Smooth muscle cell (in vitro differentiated cells): ENCODE data around the gene PIRT. TPM values are rescaled to one million over a fixed set of nuclear protein-coding genes. Genes with fewer than 3 reads are reported as not detected.
"Not testable (repeated sequence)": the region's sequence is repeated elsewhere in the genome, so short reads cannot be mapped to it uniquely, and the experiment has no call there.

ENCODE experiments used
- DNase-seq: peaks from one replicate; lab custom pipeline; 2025; ENCODE audit not compliant: unreplicated experiment; lab: John Stamatoyannopoulos, UW
- H2AFZ ChIP-seq: fragments of 200-600 bp; sonication (generic); 2 replicates; pipeline ENCODE4 v1.6.0; 2016; ENCODE audit warnings: antibody characterized with exemption, low read depth, mild to moderate bottlenecking
- H3F3A ChIP-seq: fragments of 200-600 bp; sonication (generic); 2 replicates; pipeline ENCODE4 v1.6.0; 2017; ENCODE audit warnings: antibody characterized with exemption, low read depth
- H3K27ac ChIP-seq: fragments of 200-600 bp; sonication (generic); 2 replicates; pipeline ENCODE4 v1.5.1; 2016; ENCODE audit warnings: low read depth, mild to moderate bottlenecking
- H3K27me3 ChIP-seq: fragments of 200-600 bp; sonication (generic); 2 replicates; pipeline ENCODE4 v1.6.1; 2016; ENCODE audit warnings: low read depth, mild to moderate bottlenecking
- H3K36me3 ChIP-seq: fragments of 200-600 bp; sonication (generic); 2 replicates; pipeline ENCODE4 v1.5.1; 2016; ENCODE audit warnings: low read depth
- H3K4me1 ChIP-seq: fragments of 200-600 bp; sonication (generic); 2 replicates; pipeline ENCODE4 v1.5.1; 2016; ENCODE audit warnings: low read depth
- H3K4me2 ChIP-seq: fragments of 200-600 bp; sonication (generic); 2 replicates; pipeline ENCODE4 v1.6.0; 2016; ENCODE audit warnings: mild to moderate bottlenecking
- H3K4me3 ChIP-seq: fragments of 200-600 bp; sonication (generic); 2 replicates; pipeline ENCODE4 v1.5.1; 2016; ENCODE audit warnings: mild to moderate bottlenecking
- H3K79me2 ChIP-seq: fragments of 200-600 bp; sonication (generic); 2 replicates; pipeline ENCODE4 v1.6.0; 2016; ENCODE audit warnings: low read depth, mild to moderate bottlenecking
- H3K9ac ChIP-seq: fragments of 200-600 bp; sonication (generic); 2 replicates; pipeline ENCODE4 v1.6.0; 2016; ENCODE audit warnings: low read depth
- H3K9me3 ChIP-seq: fragments of 200-600 bp; sonication (generic); replicated peaks from 2 replicates; pipeline ENCODE4 v1.5.1; 2016; ENCODE audit warnings: low read depth
- H4K20me1 ChIP-seq: fragments of 200-600 bp; sonication (generic); 2 replicates; pipeline ENCODE4 v1.6.0; 2016; ENCODE audit warnings: low read depth
- WGBS: methylation state at CpG from one replicate; pipeline ENCODE4 v1.1.7; 2016; ENCODE audit warnings: low lambda C conversion rate; 5-methylcytosine and 5-hydroxymethylcytosine counted together
- polyA plus RNA-seq: library from polyadenylated mRNA; unstranded; fragments of >200 nt; fragmentation: Nextera tagmentation; extraction: Ambion mirVana; gene quantifications from 2 replicates; pipeline ENCODE4 v1.2.1, GENCODE V29; 2016
- total RNA-seq: library from RNA; depleted of rRNA; stranded (reverse); fragments of >200 nt; gene quantifications from 2 replicates; pipeline ENCODE4 v1.2.3, GENCODE V29; 2014
- TF ChIP-seq, protein P1 (sequence below): fragments of 200-600 bp; sonication (generic); IDR thresholded peaks from 2 replicates; pipeline ENCODE4 v1.5.1; 2017; ENCODE audit warnings: borderline replicate concordance, mild to moderate bottlenecking, antibody characterized with exemption; ENCODE audit not compliant: insufficient read depth, poor library complexity, severe bottlenecking

Gene PIRT
- total and polyA plus RNA-seq, 2 experiments from 2014 or later = not detected

DNA sequence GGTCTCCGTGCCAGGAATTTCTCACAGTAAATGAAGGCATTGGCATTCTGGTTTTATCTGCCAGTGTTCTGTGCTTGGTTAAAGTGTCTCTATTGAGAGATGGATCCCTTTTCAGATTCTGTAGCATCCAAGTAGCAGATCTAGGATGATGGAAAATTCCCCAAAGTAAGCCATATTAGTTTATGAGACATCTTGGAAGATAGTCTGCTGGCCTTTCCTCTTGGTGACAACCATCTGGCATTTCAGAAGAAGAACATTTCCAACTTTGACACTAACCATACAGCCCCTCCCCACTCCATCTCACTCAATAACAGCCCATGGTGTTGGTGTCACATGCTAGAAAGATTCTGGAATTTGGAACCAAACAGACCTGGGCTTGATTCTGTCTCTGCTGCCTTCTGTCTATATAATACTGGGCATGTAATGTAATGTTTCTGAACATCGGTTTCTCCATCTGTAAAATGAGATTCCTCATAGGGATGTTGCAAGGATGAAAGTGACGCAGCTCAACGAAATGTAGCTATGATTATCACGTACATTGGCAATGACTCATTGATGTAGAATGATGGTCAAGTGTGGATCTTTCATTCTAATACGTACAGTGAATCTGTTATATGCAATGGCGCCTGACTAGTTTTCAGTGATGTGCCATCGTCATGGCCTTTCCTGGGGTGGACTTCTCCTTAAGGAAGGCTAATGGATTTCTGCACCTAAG is 32.6 kb upstream of the PIRT start:
- no peak overlapping the region for H3K9ac ChIP-seq
- no peak for DNase-seq
- H3K79me2 ChIP-seq = no peaks in the 10 kb centered on the region
- H3F3A ChIP-seq = no peaks in the 10 kb centered on the region
- no peaks in the 10 kb centered on the region for H3K4me1 ChIP-seq
- no peaks in the 10 kb centered on the region for H4K20me1 ChIP-seq
- 83% methylated on average over 8 of the region's 8 CpGs for WGBS
- H3K36me3 ChIP-seq = no peaks in the 10 kb centered on the region
- no peak overlapping the region for H3K4me2 ChIP-seq
- no peak overlapping the region for H3K4me3 ChIP-seq
- H3K9me3 ChIP-seq = no peaks in the 10 kb centered on the region
- no peak overlapping the region for H3K27ac ChIP-seq
- peaks cover 17% of the 10 kb centered on the region for H3K27me3 ChIP-seq
- H2AFZ ChIP-seq = no peak overlapping the region
- TF ChIP-seq, protein P1, sequence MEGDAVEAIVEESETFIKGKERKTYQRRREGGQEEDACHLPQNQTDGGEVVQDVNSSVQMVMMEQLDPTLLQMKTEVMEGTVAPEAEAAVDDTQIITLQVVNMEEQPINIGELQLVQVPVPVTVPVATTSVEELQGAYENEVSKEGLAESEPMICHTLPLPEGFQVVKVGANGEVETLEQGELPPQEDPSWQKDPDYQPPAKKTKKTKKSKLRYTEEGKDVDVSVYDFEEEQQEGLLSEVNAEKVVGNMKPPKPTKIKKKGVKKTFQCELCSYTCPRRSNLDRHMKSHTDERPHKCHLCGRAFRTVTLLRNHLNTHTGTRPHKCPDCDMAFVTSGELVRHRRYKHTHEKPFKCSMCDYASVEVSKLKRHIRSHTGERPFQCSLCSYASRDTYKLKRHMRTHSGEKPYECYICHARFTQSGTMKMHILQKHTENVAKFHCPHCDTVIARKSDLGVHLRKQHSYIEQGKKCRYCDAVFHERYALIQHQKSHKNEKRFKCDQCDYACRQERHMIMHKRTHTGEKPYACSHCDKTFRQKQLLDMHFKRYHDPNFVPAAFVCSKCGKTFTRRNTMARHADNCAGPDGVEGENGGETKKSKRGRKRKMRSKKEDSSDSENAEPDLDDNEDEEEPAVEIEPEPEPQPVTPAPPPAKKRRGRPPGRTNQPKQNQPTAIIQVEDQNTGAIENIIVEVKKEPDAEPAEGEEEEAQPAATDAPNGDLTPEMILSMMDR = no peak

DNA sequence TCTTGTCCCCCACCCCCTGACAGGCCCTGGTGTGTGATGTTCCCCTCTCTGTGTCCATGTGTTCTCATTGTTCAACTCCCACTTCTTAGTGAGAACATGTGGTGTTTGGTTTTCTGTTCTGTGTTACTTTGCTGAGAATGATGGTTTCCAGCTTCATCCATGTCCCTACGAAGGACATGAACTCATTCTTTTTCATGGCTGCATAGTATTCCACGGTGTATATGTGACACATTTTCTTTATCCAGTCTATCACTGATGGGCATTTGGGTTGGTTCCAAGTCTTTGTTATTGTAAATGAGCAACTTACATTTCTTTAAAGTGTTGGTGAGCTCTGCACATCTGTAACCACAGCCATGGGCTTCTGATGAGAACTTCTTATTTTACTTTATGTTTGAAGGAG is 30.9 kb upstream of the PIRT start:
- H3K9me3 ChIP-seq = not testable (repeated sequence)
- WGBS = 85% methylated on average over 2 of the region's 2 CpGs

DNA sequence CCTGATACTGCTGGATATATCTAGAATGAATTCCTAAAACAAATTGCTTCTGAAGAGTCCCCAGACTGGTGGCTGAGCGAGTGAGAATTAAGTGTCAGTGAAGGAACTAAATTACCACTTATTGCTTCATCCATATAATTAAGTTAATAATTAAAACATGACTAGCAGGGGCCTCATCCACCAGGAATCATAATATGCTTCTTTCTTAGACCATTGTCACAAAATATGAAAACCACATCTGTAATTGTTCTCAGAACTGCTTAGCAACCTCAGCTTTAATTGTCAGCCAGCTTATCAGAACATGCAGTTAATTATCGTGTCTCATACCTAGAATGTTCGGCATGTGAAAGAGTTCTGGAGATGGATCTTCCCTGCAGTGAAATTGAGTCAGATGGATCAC is 21.2 kb upstream of the PIRT start:
- no peak overlapping the region for H3K4me2 ChIP-seq
- no peaks in the 10 kb centered on the region for H3K79me2 ChIP-seq
- no peak overlapping the region for H3K9ac ChIP-seq
- no peaks in the 10 kb centered on the region for H3K9me3 ChIP-seq
- H3K4me1 ChIP-seq = no peaks in the 10 kb centered on the region
- H3K4me3 ChIP-seq = no peak overlapping the region
- no peaks in the 10 kb centered on the region for H3K36me3 ChIP-seq
- H3K27ac ChIP-seq = no peak overlapping the region
- no peaks in the 10 kb centered on the region for H4K20me1 ChIP-seq
- H2AFZ ChIP-seq = no peak overlapping the region
- H3F3A ChIP-seq = no peaks in the 10 kb centered on the region
- WGBS = 89% methylated on average over 3 of the region's 3 CpGs
- no peaks in the 10 kb centered on the region for H3K27me3 ChIP-seq
- TF ChIP-seq, protein P1 = no peak
- no peak for DNase-seq

More for the DNA sequence above, 30.9 kb upstream of the PIRT start:
- not testable (repeated sequence) for DNase-seq, H3K4me1 ChIP-seq, H3K27ac ChIP-seq, H3K36me3 ChIP-seq, H2AFZ ChIP-seq, H3K4me2 ChIP-seq, H3K4me3 ChIP-seq, H3K9ac ChIP-seq, H3F3A ChIP-seq, H4K20me1 ChIP-seq, H3K79me2 ChIP-seq
- H3K27me3 ChIP-seq = peaks cover 17% of the 10 kb centered on the region

DNA sequence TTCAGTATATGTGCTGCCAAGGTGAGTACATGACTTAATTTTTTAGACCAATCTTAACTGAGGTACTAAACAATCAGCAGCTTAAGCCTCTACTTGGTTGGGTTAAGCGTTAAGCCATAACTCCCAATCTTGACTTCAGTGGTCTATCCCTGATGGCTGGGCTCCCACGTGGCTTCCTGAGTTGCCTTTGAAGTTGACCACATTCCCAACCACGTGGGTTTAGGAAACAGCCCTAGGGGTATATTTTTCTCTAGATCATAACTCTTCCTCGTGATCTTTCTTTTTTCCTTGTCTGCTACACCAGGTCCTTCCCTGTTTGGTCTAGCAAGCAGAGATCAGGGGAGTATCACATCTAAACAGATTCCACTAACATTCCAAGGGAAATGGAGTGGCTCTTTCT is 20.1 kb upstream of the PIRT start:
- Histone ChIP-seq H3K9ac (no peak overlapping the region), H3K27me3 (no peaks in the 10 kb centered on the region), H3K4me1 (no peaks in the 10 kb centered on the region), H2AFZ (no peak overlapping the region), H3K36me3 (no peaks in the 10 kb centered on the region), H3K4me3 (no peak overlapping the region), H3F3A (no peaks in the 10 kb centered on the region), H3K4me2 (no peak overlapping the region), H3K27ac (no peak overlapping the region), H3K79me2 (no peaks in the 10 kb centered on the region), H4K20me1 (no peaks in the 10 kb centered on the region), H3K9me3 (no peaks in the 10 kb centered on the region)
- DNase-seq = no peak
- TF ChIP-seq, protein P1 = no peak
- 35% methylated on average over 4 of the region's 4 CpGs for WGBS

DNA sequence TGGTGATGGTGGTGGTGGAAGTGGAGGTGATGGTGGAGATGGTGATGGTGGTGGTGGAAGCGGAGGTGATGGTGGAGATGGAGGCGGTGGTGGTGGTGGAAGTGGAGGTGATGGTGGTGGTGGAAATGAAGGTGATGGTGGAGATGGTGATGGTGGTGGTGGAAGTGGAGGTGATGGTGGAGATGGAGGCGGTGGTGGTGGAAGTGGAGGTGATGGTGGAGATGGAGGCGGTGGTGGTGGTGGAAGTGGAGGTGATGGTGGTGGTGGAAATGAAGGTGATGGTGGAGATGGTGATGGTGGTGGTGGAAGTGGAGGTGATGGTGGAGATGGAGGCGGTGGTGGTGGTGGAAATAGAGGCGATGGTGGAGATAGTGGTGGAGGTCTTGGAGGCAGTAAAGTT is 8.7 kb upstream of the PIRT start:
- 91% methylated on average over 6 of the region's 6 CpGs for WGBS
- H3K27me3 ChIP-seq, H2AFZ ChIP-seq, H3K4me2 ChIP-seq, H3K36me3 ChIP-seq, H3K4me1 ChIP-seq, H4K20me1 ChIP-seq, H3K9ac ChIP-seq, H3K9me3 ChIP-seq, DNase-seq, H3K4me3 ChIP-seq, H3K27ac ChIP-seq, H3F3A ChIP-seq, H3K79me2 ChIP-seq: not testable (repeated sequence)
